Measurements from ENCODE around the gene HDAC4.

The HDAC4 gene

GRCh38 chr2:239227661-239228371, 173.0 kb downstream of the HDAC4 start:
- no peak for DNase-seq

GRCh38 chr2:239226677-239227581, 173.9 kb downstream of the HDAC4 start:
- DNase-seq, result no peak

- DNase-seq, result no peak
These were observed 174.8 kb downstream of the HDAC4 start for GRCh38 chr2:239225871-239226561.

GRCh38 chr2:239225371-239225851, 175.4 kb downstream of the HDAC4 start:
- no peak for DNase-seq

GRCh38 chr2:239224955-239225354, 175.9 kb downstream of the HDAC4 start:
- no peak for DNase-seq

GRCh38 chr2:239224199-239224570, 176.6 kb downstream of the HDAC4 start:
- DNase-seq, result no peak

GRCh38 chr2:239223310-239224198, 177.3 kb downstream of the HDAC4 start:
- no peak for DNase-seq

- DNase-seq, result no peak
These were observed 178.0 kb downstream of the HDAC4 start for GRCh38 chr2:239222706-239223309.

- DNase-seq, result no peak
These were observed 178.5 kb downstream of the HDAC4 start for GRCh38 chr2:239222312-239222660.

GRCh38 chr2:239220981-239221396, 179.8 kb downstream of the HDAC4 start:
- DNase-seq, result no peak

- DNase-seq, result no peak
These were observed 180.5 kb downstream of the HDAC4 start for GRCh38 chr2:239220341-239220740.

GRCh38 chr2:239216614-239217273, 184.1 kb downstream of the HDAC4 start:
- no peak for DNase-seq

- DNase-seq, result no peak
These were observed 184.7 kb downstream of the HDAC4 start for GRCh38 chr2:239215988-239216613.

- DNase-seq, result no peak
These were observed 185.5 kb downstream of the HDAC4 start for GRCh38 chr2:239215136-239215925.

GRCh38 chr2:239214725-239215124, 186.1 kb downstream of the HDAC4 start:
- no peak for DNase-seq

- DNase-seq, result no peak
These were observed 187.1 kb downstream of the HDAC4 start for GRCh38 chr2:239213643-239214101.

- no peak for DNase-seq
These were observed 187.7 kb downstream of the HDAC4 start for GRCh38 chr2:239212929-239213642.

GRCh38 chr2:239212121-239212928, 188.5 kb downstream of the HDAC4 start:
- DNase-seq, result no peak
